ENCODE results near the gene CCPG1.

DNA sequence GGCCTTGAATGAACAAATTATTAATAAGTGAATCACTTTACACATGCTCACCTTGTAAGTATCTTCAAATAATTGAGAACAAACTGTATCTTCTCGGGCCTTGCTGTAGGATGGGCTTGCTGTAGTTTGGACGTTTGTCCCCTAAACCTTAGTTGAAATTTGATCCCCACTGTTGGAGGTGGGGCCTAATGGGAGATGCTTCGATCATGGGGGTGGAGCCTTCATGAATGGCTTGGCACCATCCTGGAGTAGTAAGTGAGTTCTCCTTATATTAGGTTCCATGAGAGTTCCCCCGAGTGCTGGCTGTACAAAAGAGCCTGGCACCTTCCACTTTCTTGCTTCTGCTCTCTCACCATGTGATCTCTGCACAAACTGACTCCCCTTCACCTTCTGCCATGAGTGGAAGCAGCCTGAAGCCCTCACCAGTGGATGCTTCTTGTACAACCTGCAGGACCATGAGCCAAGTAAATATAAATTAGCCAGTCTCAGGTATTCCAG, 59.8 kb downstream of the CCPG1 start:
- TF ChIP-seq ISL2 (CRISPR knock-in tag; IDR thresholded peaks at IDR 0.05) (no peak), HNRNPUL1 (IDR thresholded peaks at IDR 0.05; ENCODE audit: low read depth, low read length) (no peak), BRCA1 (CRISPR knock-in tag; IDR thresholded peaks at IDR 0.05) (no peak), TAF1 (CRISPR knock-in tag; IDR thresholded peaks at IDR 0.05) (no peak)
- TF ChIP-seq, protein P1, sequence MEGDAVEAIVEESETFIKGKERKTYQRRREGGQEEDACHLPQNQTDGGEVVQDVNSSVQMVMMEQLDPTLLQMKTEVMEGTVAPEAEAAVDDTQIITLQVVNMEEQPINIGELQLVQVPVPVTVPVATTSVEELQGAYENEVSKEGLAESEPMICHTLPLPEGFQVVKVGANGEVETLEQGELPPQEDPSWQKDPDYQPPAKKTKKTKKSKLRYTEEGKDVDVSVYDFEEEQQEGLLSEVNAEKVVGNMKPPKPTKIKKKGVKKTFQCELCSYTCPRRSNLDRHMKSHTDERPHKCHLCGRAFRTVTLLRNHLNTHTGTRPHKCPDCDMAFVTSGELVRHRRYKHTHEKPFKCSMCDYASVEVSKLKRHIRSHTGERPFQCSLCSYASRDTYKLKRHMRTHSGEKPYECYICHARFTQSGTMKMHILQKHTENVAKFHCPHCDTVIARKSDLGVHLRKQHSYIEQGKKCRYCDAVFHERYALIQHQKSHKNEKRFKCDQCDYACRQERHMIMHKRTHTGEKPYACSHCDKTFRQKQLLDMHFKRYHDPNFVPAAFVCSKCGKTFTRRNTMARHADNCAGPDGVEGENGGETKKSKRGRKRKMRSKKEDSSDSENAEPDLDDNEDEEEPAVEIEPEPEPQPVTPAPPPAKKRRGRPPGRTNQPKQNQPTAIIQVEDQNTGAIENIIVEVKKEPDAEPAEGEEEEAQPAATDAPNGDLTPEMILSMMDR (CRISPR knock-in tag; IDR thresholded peaks at IDR 0.05), result no peak

All from HepG2 (cell line).